NCI-H1105 treated with DMSO at 0.1 percent for 48 hours (cell line): ENCODE measurements around the gene EMC10.

Source experiments
- DNase-seq: peaks from one replicate; lab custom pipeline; 2025; lab: John Stamatoyannopoulos, UW

Gene EMC10

GRCh38 chr19:50478901-50479715 lies 2.8 kb downstream of the EMC10 start:
- no peak for DNase-seq

- DNase-seq = no peak
Measured at GRCh38 chr19:50479761-50480251, 3.5 kb downstream of the EMC10 start.

GRCh38 chr19:50480281-50481111 lies 4.2 kb downstream of the EMC10 start:
- DNase-seq = no peak

- no peak for DNase-seq
Measured at GRCh38 chr19:50481351-50482149, 5.2 kb downstream of the EMC10 start.

DNA sequence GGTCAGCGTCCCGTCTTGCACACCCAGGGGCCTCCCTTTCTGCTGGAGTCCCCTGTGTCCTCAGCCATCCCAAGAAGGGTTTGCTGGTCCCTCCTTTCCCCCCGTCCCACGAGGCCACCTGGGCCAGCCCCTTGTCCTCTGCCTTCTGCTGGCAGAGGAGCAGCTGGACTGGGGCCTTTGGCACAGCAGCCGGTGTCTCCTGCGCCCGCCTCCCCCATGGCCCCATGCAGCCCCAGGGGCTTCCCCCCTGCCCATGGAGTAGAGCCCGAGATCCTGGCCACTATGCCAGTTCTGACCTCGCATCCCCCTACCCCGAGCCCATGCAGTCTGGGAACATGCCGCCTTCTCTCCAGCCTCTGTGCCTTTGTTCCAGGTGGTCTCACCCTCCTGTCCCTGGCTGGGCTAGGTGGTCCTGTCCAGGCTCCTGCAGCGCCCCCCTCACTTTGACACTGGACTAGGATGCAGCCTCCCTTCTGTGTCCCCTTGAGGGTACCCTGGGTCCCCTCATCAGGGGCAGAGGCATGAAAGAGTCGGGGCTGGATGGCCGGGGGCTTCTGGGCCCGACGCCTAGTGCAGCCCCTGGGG lies 6.1 kb downstream of the EMC10 start:
- no peak for DNase-seq

DNA sequence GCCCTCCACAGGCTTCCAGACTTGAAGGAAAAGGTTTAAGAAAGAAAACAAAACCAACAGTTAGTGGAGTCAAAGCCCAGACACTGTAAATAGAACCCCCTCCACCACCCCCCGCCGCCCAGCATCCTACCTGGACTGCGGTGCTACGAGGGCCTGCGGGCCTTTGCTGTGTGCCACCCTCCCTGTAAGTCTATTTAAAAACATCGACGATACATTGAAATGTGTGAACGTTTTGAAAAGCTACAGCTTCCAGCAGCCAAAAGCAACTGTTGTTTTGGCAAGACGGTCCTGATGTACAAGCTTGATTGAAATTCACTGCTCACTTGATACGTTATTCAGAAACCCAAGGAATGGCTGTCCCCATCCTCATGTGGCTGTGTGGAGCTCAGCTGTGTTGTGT lies 6.6 kb downstream of the EMC10 start:
- DNase-seq = no peak

- DNase-seq = no peak
Measured at GRCh38 chr19:50485284-50485955, 9.1 kb downstream of the EMC10 start.

DNA sequence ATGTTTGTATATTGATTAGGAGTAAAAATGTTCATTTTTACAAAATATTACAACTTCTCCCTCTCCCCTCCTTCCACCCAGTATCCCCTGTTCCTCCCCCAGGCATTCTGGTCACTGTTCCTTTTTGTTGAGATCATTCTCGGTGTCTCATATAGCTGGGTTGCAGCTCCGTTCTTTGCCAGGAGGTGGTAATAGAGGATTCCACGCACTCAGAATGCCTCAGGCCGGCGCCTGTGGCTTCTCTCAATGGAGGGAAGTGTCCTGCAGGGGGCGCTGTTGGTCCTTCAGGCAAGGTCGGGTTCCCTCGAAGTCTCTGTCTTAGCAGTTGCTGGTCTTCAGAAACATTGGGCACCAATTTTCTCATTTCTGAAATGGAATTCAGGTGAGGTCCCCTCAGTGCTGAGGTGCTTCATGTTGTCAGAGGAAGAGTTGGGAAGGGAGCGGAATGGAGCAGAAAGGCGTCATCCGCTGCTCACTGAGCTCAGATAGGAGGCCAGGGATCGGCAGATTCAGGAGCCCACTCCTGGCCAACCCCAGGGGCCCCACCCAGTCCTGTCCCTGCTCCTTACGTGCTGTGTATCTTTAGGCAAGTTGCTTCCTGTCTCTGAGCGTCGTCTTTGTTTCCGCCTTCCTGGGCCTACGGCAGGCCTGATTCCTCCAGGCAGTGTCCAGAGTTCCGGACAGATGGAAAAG lies 10.7 kb downstream of the EMC10 start:
- no peak for DNase-seq

- no peak for DNase-seq
Measured at GRCh38 chr19:50488389-50489194, 12.3 kb downstream of the EMC10 start.

- DNase-seq = no peak
Measured at GRCh38 chr19:50489461-50490011, 13.2 kb downstream of the EMC10 start.

- no peak for DNase-seq
Measured at GRCh38 chr19:50490411-50490811, 14.1 kb downstream of the EMC10 start.

GRCh38 chr19:50490991-50491472 lies 14.7 kb downstream of the EMC10 start:
- DNase-seq = no peak

GRCh38 chr19:50492303-50493052 lies 16.2 kb downstream of the EMC10 start:
- DNase-seq = no peak

- DNase-seq = no peak
Measured at GRCh38 chr19:50493171-50493570, 16.9 kb downstream of the EMC10 start.

- DNase-seq = no peak
Measured at GRCh38 chr19:50494186-50495019, 18.1 kb downstream of the EMC10 start.

DNA sequence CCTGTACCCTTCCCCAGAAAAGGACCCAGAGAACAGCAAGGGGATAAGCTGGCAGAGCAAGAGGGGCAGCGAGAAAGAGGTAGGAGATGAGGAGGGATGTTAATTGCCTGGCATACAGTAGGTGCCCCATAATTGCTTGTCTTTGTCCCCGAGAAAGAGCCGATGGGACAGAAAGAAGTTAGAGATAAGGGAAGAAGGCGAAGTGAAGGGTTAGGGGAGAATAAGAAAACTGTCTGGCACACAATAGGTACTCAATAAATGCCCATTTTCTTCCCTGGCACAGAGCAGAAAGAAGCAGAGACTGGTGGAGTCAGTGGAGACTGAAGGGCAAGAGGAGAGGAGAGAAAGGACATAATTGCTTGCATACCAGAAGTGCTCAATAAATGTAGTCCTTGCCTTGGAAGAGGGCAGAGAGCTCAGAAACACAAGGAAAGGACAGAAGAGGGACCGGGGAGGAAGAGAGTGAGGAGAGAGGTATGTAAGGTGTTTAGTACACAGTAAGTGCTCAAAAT lies 18.8 kb downstream of the EMC10 start:
- DNase-seq = no peak
